ENCODE measurements around the gene RDM1. TPM values are rescaled to one million over a fixed set of nuclear protein-coding genes. Genes with fewer than 3 reads are reported as not detected.

RDM1 gene
- total and polyA plus RNA-seq, 7 donors = 0.92 to 3.6 TPM; not detected in 5

- Histone ChIP-seq H3K27ac (no peak overlapping the region), H3K4me1 (no peaks in the 10 kb centered on the region), H3K27me3 (no peaks in the 10 kb centered on the region), H3K36me3 (no peaks in the 10 kb centered on the region), H3K4me3 (no peak overlapping the region), H3K9me3 (no peaks in the 10 kb centered on the region)
- no peak for DNase-seq
- TF ChIP-seq POLR2AphosphoS5 (IDR thresholded peaks at IDR 0.05) (no peak), EP300 (IDR thresholded peaks at IDR 0.05) (no peak), POLR2A (IDR thresholded peaks at IDR 0.05) (no peak), CTCF (IDR thresholded peaks at IDR 0.05) (no peak)
- intact Hi-C loops (cut with DNase I) = no loop called here
Measured at GRCh38 chr17:35877345-35878029, 53.1 kb downstream of the RDM1 start.

GRCh38 chr17:35876534-35876933 is 54.0 kb downstream of the RDM1 start:
- H3K27ac ChIP-seq = no peak overlapping the region
- no peaks in the 10 kb centered on the region for H3K9me3 ChIP-seq

GRCh38 chr17:35875800-35876139 is 54.8 kb downstream of the RDM1 start:
- no peak overlapping the region for H3K4me3 ChIP-seq
- H3K36me3 ChIP-seq = no peaks in the 10 kb centered on the region
- no peak for DNase-seq
- no peaks in the 10 kb centered on the region for H3K4me1 ChIP-seq
- no peaks in the 10 kb centered on the region for H3K27me3 ChIP-seq
- TF ChIP-seq CTCF (IDR thresholded peaks at IDR 0.05) (no peak), POLR2A (IDR thresholded peaks at IDR 0.05) (no peak), POLR2AphosphoS5 (IDR thresholded peaks at IDR 0.05) (no peak), EP300 (IDR thresholded peaks at IDR 0.05) (no peak)
- H3K27ac ChIP-seq = no peak overlapping the region
- H3K9me3 ChIP-seq = no peaks in the 10 kb centered on the region
- 70 to 83% methylated on average over 3 of the region's 3 CpGs for WGBS, 2 donors
- intact Hi-C loops (cut with DNase I) = no loop called here

More at GRCh38 chr17:35876534-35876933, 54.0 kb downstream of the RDM1 start:
- TF ChIP-seq POLR2A (IDR thresholded peaks at IDR 0.05) = no peak
- no peak for TF ChIP-seq POLR2AphosphoS5 (IDR thresholded peaks at IDR 0.05)
- TF ChIP-seq EP300 (IDR thresholded peaks at IDR 0.05) = no peak
- no peak for TF ChIP-seq CTCF (IDR thresholded peaks at IDR 0.05)
- DNase-seq = no peak
- whole genome bisulfite sequencing, 2 donors = 79 to 83% methylated on average over 3 of the region's 3 CpGs
- intact Hi-C loops (cut with DNase I) = no loop called here
- Histone ChIP-seq H3K4me1 (no peaks in the 10 kb centered on the region), H3K4me3 (no peak overlapping the region), H3K27me3 (no peaks in the 10 kb centered on the region), H3K36me3 (no peaks in the 10 kb centered on the region)

- Histone ChIP-seq H3K4me3 (no peak overlapping the region), H3K4me1 (no peaks in the 10 kb centered on the region), H3K9me3 (no peaks in the 10 kb centered on the region), H3K36me3 (no peaks in the 10 kb centered on the region), H3K27me3 (no peaks in the 10 kb centered on the region), H3K27ac (no peak overlapping the region)
- intact Hi-C loops (cut with DNase I) = no loop called here
- no peak for DNase-seq
- TF ChIP-seq POLR2AphosphoS5 (IDR thresholded peaks at IDR 0.05) = no peak
- no peak for TF ChIP-seq POLR2A (IDR thresholded peaks at IDR 0.05)
- no peak for TF ChIP-seq CTCF (IDR thresholded peaks at IDR 0.05)
- no peak for TF ChIP-seq EP300 (IDR thresholded peaks at IDR 0.05)
- 52 to 67% methylated on average over 5 of the region's 5 CpGs for WGBS, 2 donors
Measured at GRCh38 chr17:35875072-35875799, 55.3 kb downstream of the RDM1 start.
